HepG2 (cell line): ENCODE measurements around the gene SLC25A19. TPM values are rescaled to one million over a fixed set of nuclear protein-coding genes. Genes with fewer than 3 reads are reported as not detected.
A peak's percentile ranks its signal among the peaks of the same experiment; 100 is the strongest.

ENCODE experiments used
- CEBPZ ChIP-seq: IDR thresholded peaks from 2 replicates; pipeline ENCODE4 v1.6.1; 2012; ENCODE audit warnings: low read length, improper control_type of control experiment
- CHD4 ChIP-seq: fragments of 200-600 bp; sonication (generic); IDR thresholded peaks from 2 replicates; pipeline ENCODE4 v1.7.0; 2017; ENCODE audit warnings: mild to moderate bottlenecking, low read length, borderline replicate concordance
- EEA1 ChIP-seq: sonication (generic); formaldehyde crosslinking; IDR thresholded peaks from 2 replicates; pipeline ENCODE4 v1.5.1; 2020; ENCODE audit warnings: mild to moderate bottlenecking, missing genetic modification reagents, borderline replicate concordance
- NCOA1 ChIP-seq: sonication (generic); formaldehyde crosslinking; IDR thresholded peaks from 2 replicates; pipeline ENCODE4 v1.9.0; 2021; ENCODE audit warnings: missing genetic modification reagents
- SMC3 ChIP-seq: IDR thresholded peaks from 2 replicates; pipeline ENCODE4 v1.6.1; 2011; ENCODE audit warnings: low read length, improper control_type of control experiment
- SP140L ChIP-seq: sonication (generic); formaldehyde crosslinking; IDR thresholded peaks from 2 replicates; pipeline ENCODE4 v1.4.0; 2020; ENCODE audit warnings: missing genetic modification reagents, borderline replicate concordance
- SP4 ChIP-seq: sonication (generic); formaldehyde crosslinking; IDR thresholded peaks from 2 replicates; pipeline ENCODE4 v1.8.1; 2023; ENCODE audit warnings: mild to moderate bottlenecking, missing genetic modification reagents
- TFE3 ChIP-seq: IDR thresholded peaks from 2 replicates; pipeline ENCODE4 v1.6.1; 2016
- ZNF10 ChIP-seq: sonication (generic); formaldehyde crosslinking; IDR thresholded peaks from 2 replicates; pipeline ENCODE4 v1.4.0; 2020; ENCODE audit warnings: mild to moderate bottlenecking, low read depth, missing genetic modification reagents, borderline replicate concordance
- ZNF12 ChIP-seq: sonication (generic); formaldehyde crosslinking; IDR thresholded peaks from 2 replicates; pipeline ENCODE4 v1.5.0; 2020; ENCODE audit warnings: missing genetic modification reagents
- ZNF558 ChIP-seq: sonication (generic); formaldehyde crosslinking; IDR thresholded peaks from 2 replicates; pipeline ENCODE4 v1.9.0; 2022; ENCODE audit warnings: mild to moderate bottlenecking, missing genetic modification reagents, borderline replicate concordance
- ZNF616 ChIP-seq: sonication (generic); formaldehyde crosslinking; IDR thresholded peaks from 2 replicates; pipeline ENCODE4 v1.5.0; 2020; ENCODE audit warnings: low read depth, mild to moderate bottlenecking, missing genetic modification reagents
- ZNF780A ChIP-seq: sonication (generic); formaldehyde crosslinking; IDR thresholded peaks from 2 replicates; pipeline ENCODE4 v1.8.0; 2022; ENCODE audit warnings: mild to moderate bottlenecking, missing genetic modification reagents, moderate library complexity
- polyA plus RNA-seq, 8 experiments: library from polyadenylated mRNA; depleted of rRNA in 3 of 8; stranded (reverse) in 7 of 8; unstranded in 1 of 8; fragments of >200 nt; fragmentation: Illumina TruSeq in 4 of 8; extraction: Trizol in 4 of 8; gene quantifications; 2 replicates each; pipeline versions ENCODE4 v1.2.1 to v1.2.3, GENCODE V29; 2011 to 2016; ENCODE audit warnings: low read depth in 4 of 8, missing spikeins in 1 of 8, mixed read lengths in 1 of 8; ENCODE audit not compliant: insufficient read depth in 1 of 8
- total RNA-seq, 5 experiments: library from RNA; depleted of rRNA; stranded (reverse); fragments of >200 nt; fragmentation: Illumina TruSeq; extraction: Trizol; gene quantifications; 2 replicates each; pipeline ENCODE4 v1.2.3, GENCODE V29; 2016; ENCODE audit warnings: low read depth in 1 of 5
- TF ChIP-seq, protein P1 (sequence below): sonication (generic); formaldehyde crosslinking; IDR thresholded peaks from 2 replicates; pipeline ENCODE4 v1.4.0; 2020; ENCODE audit warnings: missing genetic modification reagents, borderline replicate concordance
- TF ChIP-seq, protein P2 (sequence below): sonication (generic); formaldehyde crosslinking; IDR thresholded peaks from 2 replicates; pipeline ENCODE4 v1.4.0; 2020; ENCODE audit warnings: missing genetic modification reagents, mild to moderate bottlenecking, borderline replicate concordance
- TF ChIP-seq, protein P3 (sequence below): sonication (generic); formaldehyde crosslinking; IDR thresholded peaks from 2 replicates; pipeline ENCODE4 v1.4.0; 2020; ENCODE audit warnings: mild to moderate bottlenecking, missing genetic modification reagents
- TF ChIP-seq, protein P4 (sequence below): sonication (generic); formaldehyde crosslinking; IDR thresholded peaks from 2 replicates; pipeline ENCODE4 v1.5.0; 2020; ENCODE audit warnings: mild to moderate bottlenecking, missing genetic modification reagents

The SLC25A19 gene
- total and polyA plus RNA-seq, 2 of the 13 experiments (the other 11 are each of a cell fraction or from before 2014, with no cell fraction given): 24.4 to 41.4 TPM

DNA sequence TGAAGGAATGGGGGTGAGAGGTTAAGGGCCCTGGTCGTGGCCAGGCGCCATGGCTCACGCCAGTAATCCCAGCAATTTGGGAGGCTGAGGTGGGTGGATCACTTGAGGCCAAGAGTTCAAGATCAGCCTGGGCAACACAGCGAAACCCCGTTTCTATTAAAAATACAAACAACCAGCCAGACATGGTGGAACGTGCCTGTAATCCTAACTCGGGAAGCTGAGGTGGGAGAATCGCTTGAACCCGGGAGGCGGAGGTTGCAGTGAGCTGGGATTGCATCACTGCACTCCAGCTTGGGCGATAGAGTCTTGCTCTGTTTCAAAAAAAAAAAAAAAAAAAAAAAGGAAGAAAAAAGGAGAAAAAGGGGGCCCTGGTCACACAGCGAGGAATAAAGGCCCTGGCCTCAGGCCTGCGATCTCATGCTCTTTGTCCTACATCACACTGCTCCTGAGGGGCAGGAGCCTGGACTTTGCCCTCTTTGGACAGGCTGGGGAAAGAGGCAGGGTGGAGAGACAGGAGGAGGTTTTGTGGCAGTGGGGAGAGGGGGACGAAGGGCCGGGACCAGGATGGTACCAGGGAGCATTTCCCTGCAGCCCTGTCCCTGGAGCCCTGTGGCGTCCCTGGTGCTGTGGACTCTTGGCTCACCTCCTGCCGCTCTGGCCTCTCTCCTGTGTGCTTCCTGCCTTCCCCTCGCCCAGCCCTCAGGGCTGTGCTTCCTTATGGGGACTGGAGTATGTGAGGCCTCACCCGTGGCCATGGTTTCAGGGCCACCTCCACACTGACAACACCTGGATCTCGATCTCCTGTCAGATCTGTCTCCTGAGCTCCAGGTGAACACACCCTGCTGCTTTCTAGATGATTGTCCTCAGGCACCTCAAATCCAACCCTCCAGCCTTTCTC, 19.7 kb upstream of the SLC25A19 start (continued):
- TF ChIP-seq, protein P1, sequence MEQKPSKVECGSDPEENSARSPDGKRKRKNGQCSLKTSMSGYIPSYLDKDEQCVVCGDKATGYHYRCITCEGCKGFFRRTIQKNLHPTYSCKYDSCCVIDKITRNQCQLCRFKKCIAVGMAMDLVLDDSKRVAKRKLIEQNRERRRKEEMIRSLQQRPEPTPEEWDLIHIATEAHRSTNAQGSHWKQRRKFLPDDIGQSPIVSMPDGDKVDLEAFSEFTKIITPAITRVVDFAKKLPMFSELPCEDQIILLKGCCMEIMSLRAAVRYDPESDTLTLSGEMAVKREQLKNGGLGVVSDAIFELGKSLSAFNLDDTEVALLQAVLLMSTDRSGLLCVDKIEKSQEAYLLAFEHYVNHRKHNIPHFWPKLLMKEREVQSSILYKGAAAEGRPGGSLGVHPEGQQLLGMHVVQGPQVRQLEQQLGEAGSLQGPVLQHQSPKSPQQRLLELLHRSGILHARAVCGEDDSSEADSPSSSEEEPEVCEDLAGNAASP: 0 out of 2 replicates have a peak, but pooled peaks have one; percentile 61
- TF ChIP-seq EEA1 (peak; percentile 60; the same call in 1 of the 2 replicates), SP4 (CRISPR knock-in tag) (no peak), TFE3 (CRISPR knock-in tag) (0 out of 2 replicates have a peak, but pooled peaks have one; percentile 49), SMC3 (0 out of 2 replicates have a peak, but pooled peaks have one; percentile 18), NCOA1 (CRISPR knock-in tag) (no peak), ZNF12 (no peak; the same call in 1 of the 2 replicates), ZNF616 (CRISPR knock-in tag) (peak; percentile 89; the same call in 1 of the 2 replicates), ZNF558 (0 out of 2 replicates have a peak, but pooled peaks have one; percentile 19), ZNF780A (CRISPR knock-in tag) (no peak; the same call in 1 of the 2 replicates), ZNF10 (no peak), SP140L (CRISPR knock-in tag) (no peak), CHD4 (no peak), CEBPZ (no peak)
- TF ChIP-seq, protein P2, sequence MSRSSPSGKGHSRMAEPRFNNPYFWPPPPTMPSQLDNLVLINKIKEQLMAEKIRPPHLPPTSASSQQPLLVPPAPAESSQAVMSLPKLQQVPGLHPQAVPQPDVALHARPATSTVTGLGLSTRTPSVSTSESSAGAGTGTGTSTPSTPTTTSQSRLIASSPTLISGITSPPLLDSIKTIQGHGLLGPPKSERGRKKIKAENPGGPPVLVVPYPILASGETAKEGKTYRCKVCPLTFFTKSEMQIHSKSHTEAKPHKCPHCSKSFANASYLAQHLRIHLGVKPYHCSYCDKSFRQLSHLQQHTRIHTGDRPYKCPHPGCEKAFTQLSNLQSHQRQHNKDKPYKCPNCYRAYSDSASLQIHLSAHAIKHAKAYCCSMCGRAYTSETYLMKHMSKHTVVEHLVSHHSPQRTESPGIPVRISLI: peak; percentile 91
- TF ChIP-seq, protein P3, sequence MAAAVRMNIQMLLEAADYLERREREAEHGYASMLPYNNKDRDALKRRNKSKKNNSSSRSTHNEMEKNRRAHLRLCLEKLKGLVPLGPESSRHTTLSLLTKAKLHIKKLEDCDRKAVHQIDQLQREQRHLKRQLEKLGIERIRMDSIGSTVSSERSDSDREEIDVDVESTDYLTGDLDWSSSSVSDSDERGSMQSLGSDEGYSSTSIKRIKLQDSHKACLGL (CRISPR knock-in tag): no peak; the same call in 1 of the 2 replicates
- TF ChIP-seq, protein P4, sequence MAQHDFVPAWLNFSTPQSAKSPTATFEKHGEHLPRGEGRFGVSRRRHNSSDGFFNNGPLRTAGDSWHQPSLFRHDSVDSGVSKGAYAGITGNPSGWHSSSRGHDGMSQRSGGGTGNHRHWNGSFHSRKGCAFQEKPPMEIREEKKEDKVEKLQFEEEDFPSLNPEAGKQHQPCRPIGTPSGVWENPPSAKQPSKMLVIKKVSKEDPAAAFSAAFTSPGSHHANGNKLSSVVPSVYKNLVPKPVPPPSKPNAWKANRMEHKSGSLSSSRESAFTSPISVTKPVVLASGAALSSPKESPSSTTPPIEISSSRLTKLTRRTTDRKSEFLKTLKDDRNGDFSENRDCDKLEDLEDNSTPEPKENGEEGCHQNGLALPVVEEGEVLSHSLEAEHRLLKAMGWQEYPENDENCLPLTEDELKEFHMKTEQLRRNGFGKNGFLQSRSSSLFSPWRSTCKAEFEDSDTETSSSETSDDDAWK (CRISPR knock-in tag): no peak
